DND-41 (cell line): ENCODE data around the gene SCLT1.

Experiments used
- ATAC-seq: fragments of 200-7000 bp; cut with Tn5 transposase; 3 replicates; pipeline ENCODE4 v1.9.1; 2021; ENCODE audit warnings: low read depth; ENCODE audit not compliant: insufficient read depth
- DNase-seq: peaks from one replicate; pipeline ENCODE4 v3.0.0-alpha.2; 2020
- H2AFZ ChIP-seq: 2 replicates; pipeline ENCODE4 v1.6.0; 2012; ENCODE audit warnings: low read depth, low read length
- H3K27ac ChIP-seq: 2 replicates; pipeline ENCODE4 v1.5.1; 2012; ENCODE audit warnings: low read length, inconsistent platforms
- H3K27me3 ChIP-seq: fragments of 200-600 bp; sonication (generic); 2 replicates; pipeline ENCODE4 v1.6.0; 2012; ENCODE audit warnings: low read length, mild to moderate bottlenecking, inconsistent platforms; ENCODE audit not compliant: insufficient read depth, poor library complexity
- H3K36me3 ChIP-seq: 2 replicates; pipeline ENCODE4 v1.5.1; 2012; ENCODE audit warnings: low read length, inconsistent platforms; ENCODE audit not compliant: insufficient read depth
- H3K4me1 ChIP-seq: 2 replicates; pipeline ENCODE4 v1.5.1; 2012; ENCODE audit warnings: mild to moderate bottlenecking, low read length; ENCODE audit not compliant: insufficient read depth
- H3K4me2 ChIP-seq: 2 replicates; pipeline ENCODE4 v1.6.0; 2012; ENCODE audit warnings: mild to moderate bottlenecking, moderate library complexity, low read length, inconsistent platforms; ENCODE audit not compliant: insufficient read depth
- H3K4me3 ChIP-seq, 2 experiments: fragments of 200-600 bp in 1 of 2; shearing (Covaris generic) in 1 of 2; 2 replicates each; pipeline ENCODE4 v1.5.1; 2012 to 2016; ENCODE audit warnings: inconsistent platforms in 2 of 2, low read length in 2 of 2, mild to moderate bottlenecking in 2 of 2, low read depth in 1 of 2, moderate library complexity in 1 of 2
- H3K79me2 ChIP-seq: 2 replicates; pipeline ENCODE4 v1.6.0; 2012; ENCODE audit warnings: low read length, inconsistent platforms; ENCODE audit not compliant: insufficient read depth
- H3K9ac ChIP-seq: 2 replicates; pipeline ENCODE4 v1.6.0; 2012; ENCODE audit warnings: low read depth, mild to moderate bottlenecking, inconsistent platforms, low read length, moderate library complexity
- H3K9me3 ChIP-seq: 2 replicates; pipeline ENCODE4 v1.5.1; 2012; ENCODE audit warnings: low read length, moderate library complexity, mild to moderate bottlenecking, inconsistent platforms; ENCODE audit not compliant: insufficient read depth, severe bottlenecking
- H4K20me1 ChIP-seq: 2 replicates; pipeline ENCODE4 v1.6.0; 2012; ENCODE audit warnings: low read length; ENCODE audit not compliant: insufficient read depth
- EZH2 ChIP-seq: IDR thresholded peaks from 3 replicates; pipeline ENCODE4 v1.6.1; 2012; ENCODE audit warnings: borderline replicate concordance, low read depth, mild to moderate bottlenecking, moderate library complexity, low read length, inconsistent platforms; ENCODE audit not compliant: severe bottlenecking
- TF ChIP-seq, protein P1 (sequence below): IDR thresholded peaks from 2 replicates; pipeline ENCODE4 v1.5.1; 2012; ENCODE audit warnings: borderline replicate concordance, low read length, moderate library complexity, mild to moderate bottlenecking; ENCODE audit not compliant: poor library complexity, severe bottlenecking; ENCODE audit errors: extremely low read depth

Gene SCLT1

DNA sequence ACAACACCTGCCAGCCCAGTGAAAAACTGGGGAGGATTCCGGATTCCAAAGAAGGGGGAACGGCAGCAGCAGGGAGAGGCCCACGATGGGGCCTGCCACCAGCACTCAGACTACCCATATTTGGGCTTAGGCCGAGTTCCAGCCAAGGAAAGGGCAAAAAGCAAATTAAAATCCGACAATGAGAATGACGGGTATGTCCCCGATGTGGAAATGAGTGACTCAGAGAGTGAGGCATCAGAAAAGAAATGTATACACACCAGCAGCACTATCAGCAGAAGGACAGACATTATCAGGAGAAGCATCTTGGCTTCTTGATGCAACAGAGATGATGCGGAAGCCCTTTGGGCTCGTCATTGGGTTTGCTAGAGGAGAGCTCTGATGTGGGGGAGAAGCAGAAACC is 221.4 kb downstream of the SCLT1 start:
- no peaks in the 10 kb centered on the region for H3K27me3 ChIP-seq
- DNase-seq (no peak), ATAC-seq (no peak)
- H3K27ac ChIP-seq, result no peak overlapping the region
- H3K36me3 ChIP-seq, result peaks cover 80% of the 10 kb centered on the region
- no peak overlapping the region for H3K4me2 ChIP-seq
- no peaks in the 10 kb centered on the region; the same call in 1 of the 2 replicates for H3K79me2 ChIP-seq
- no peaks in the 10 kb centered on the region for H3K9me3 ChIP-seq
- H3K9ac ChIP-seq, result no peak overlapping the region
- H3K4me1 ChIP-seq, result no peaks in the 10 kb centered on the region
- no peak overlapping the region for H3K4me3 ChIP-seq
- H2AFZ ChIP-seq, result no peak overlapping the region
- TF ChIP-seq, protein P1, sequence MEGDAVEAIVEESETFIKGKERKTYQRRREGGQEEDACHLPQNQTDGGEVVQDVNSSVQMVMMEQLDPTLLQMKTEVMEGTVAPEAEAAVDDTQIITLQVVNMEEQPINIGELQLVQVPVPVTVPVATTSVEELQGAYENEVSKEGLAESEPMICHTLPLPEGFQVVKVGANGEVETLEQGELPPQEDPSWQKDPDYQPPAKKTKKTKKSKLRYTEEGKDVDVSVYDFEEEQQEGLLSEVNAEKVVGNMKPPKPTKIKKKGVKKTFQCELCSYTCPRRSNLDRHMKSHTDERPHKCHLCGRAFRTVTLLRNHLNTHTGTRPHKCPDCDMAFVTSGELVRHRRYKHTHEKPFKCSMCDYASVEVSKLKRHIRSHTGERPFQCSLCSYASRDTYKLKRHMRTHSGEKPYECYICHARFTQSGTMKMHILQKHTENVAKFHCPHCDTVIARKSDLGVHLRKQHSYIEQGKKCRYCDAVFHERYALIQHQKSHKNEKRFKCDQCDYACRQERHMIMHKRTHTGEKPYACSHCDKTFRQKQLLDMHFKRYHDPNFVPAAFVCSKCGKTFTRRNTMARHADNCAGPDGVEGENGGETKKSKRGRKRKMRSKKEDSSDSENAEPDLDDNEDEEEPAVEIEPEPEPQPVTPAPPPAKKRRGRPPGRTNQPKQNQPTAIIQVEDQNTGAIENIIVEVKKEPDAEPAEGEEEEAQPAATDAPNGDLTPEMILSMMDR, result no peak
- no peak for TF ChIP-seq EZH2
- no peaks in the 10 kb centered on the region for H4K20me1 ChIP-seq

DNA sequence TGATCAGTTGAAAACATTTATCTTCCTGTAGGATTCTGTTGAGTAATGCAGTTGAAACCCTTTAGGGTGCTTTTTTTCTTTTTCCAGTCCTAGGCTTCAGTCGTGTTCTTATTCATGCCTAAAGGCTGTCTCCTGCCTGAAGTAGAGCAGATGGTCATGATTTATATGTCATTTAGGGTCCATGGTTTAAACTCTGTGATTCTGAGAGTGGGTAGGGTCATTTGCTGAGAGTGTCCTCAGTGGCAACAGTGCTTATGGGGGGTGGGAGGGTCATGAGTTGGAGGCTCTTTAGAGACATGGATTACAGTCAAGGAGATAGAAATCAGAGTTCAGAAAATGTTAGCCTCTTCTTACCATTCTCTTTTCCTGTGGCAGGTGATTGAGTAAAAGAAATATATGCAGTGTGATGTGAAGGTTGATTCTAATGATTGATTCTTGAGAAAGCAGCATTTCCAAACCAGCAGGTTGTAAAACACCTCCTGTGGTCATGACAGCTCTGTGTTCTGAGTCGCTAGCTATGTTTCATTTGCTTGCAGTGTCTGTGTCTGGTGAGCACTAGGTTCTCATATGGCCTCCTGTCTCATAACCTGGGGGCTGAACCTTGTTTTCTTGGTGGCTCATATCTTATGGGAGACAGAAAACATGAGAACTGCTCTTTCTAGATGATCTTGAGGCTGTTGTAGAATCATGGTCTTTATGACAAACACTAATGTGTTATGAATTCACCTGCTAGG is 223.4 kb downstream of the SCLT1 start:
- no peak for DNase-seq
- Histone ChIP-seq H3K4me1 (no peaks in the 10 kb centered on the region), H3K36me3 (peaks cover 97% of the 10 kb centered on the region), H3K9me3 (no peaks in the 10 kb centered on the region), H2AFZ (no peak overlapping the region), H3K4me3 (no peak overlapping the region), H4K20me1 (peaks cover 2% of the 10 kb centered on the region; the same call in 1 of the 2 replicates), H3K79me2 (no peaks in the 10 kb centered on the region; the same call in 1 of the 2 replicates), H3K4me2 (no peak overlapping the region), H3K9ac (no peak overlapping the region), H3K27me3 (no peaks in the 10 kb centered on the region), H3K27ac (no peak overlapping the region)
- ATAC-seq, result no peak
- TF ChIP-seq, protein P1, result no peak
- TF ChIP-seq EZH2, result no peak

DNA sequence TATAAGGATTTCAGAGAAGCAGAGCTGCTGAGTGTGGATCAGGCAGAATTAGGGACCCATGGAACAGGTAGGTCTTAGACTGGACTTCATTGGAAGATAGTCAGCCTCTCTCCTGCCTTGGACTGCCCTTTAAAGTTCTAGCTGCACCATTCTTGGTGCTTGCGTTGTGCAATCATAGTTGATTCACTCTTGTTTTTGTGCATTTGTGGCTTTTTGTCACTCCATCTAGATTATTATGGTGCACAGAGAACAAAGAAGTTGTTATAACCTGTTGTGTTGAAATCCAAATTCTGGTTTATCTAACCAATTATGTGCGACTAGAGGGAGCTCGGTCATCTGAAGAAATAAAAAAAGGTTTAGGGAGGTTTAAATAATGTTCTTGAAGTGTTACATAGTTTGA is 224.6 kb downstream of the SCLT1 start:
- no peak overlapping the region for H3K4me2 ChIP-seq
- no peak for ATAC-seq

More for the DNA sequence above, 224.6 kb downstream of the SCLT1 start:
- Histone ChIP-seq H3K27me3 (no peaks in the 10 kb centered on the region), H3K9me3 (no peaks in the 10 kb centered on the region), H3K4me3 (no peak overlapping the region), H4K20me1 (peaks cover 3% of the 10 kb centered on the region; the same call in 1 of the 2 replicates), H3K4me1 (no peaks in the 10 kb centered on the region), H3K27ac (no peak overlapping the region), H3K9ac (no peak overlapping the region), H3K36me3 (peaks cover 99% of the 10 kb centered on the region), H2AFZ (no peak overlapping the region), H3K79me2 (no peaks in the 10 kb centered on the region; the same call in 1 of the 2 replicates)
- no peak for TF ChIP-seq EZH2
- TF ChIP-seq, protein P1, result no peak
- no peak for DNase-seq
